GM12878 (cell line): ENCODE results near the gene ARID3A. TPM values are rescaled to one million over a fixed set of nuclear protein-coding genes. Genes with fewer than 3 reads are reported as not detected.

Source experiments
- ATAC-seq: fragments of 200-7000 bp; cut with Tn5 transposase; 3 replicates; pipeline ENCODE4 v1.9.1; 2020; ENCODE audit warnings: mild to moderate bottlenecking, moderate library complexity
- BruUV-seq: library from RNA; stranded (reverse); fragments of 400-500 nt; replicated peaks from 2 replicates; lab custom pipeline; 2021; lab: Mats Ljungman, UMichigan
- CTCF ChIA-PET: fragments of 300-600 bp; sonication (Branson Sonifier 250); formaldehyde crosslinking; extraction: SDS; loops from one replicate; lab custom pipeline; 2021; ENCODE audit warnings: inconsistent platforms; lab: Yijun Ruan, JAX
- POLR2A ChIA-PET: fragments of 350-600 bp; formaldehyde crosslinking; extraction: SDS; loops from one replicate; lab custom pipeline; 2021; ENCODE audit warnings: inconsistent platforms; lab: Charles Lee
- RAD21 ChIA-PET: fragments of 300-600 bp; sonication (Branson Sonifier 250); formaldehyde crosslinking; loops from one replicate; lab custom pipeline; 2023; ENCODE audit warnings: antibody characterized with exemption; ENCODE audit not compliant: unreplicated experiment; lab: Charles Lee
- SMC1A ChIA-PET: fragments of 300-600 bp; sonication (Branson Sonifier 250); formaldehyde crosslinking; loops from one replicate; lab custom pipeline; 2023; ENCODE audit not compliant: unreplicated experiment, uncharacterized antibody; lab: Charles Lee
- DNase-seq: peaks from one replicate; pipeline ENCODE4 v3.0.0-alpha.2; 2011; ENCODE audit warnings: low read depth, low spot score
- FAIRE-seq: peaks from 3 replicates; lab custom pipeline; 2011; peaks lifted over from hg19 to GRCh38; lab: Jason Lieb, UNC
- H2AFZ ChIP-seq: 2 replicates; pipeline ENCODE4 v1.6.0; 2011; ENCODE audit warnings: low read depth, low read length, control low read depth; ENCODE audit not compliant: control insufficient read depth
- H3K27ac ChIP-seq: 2 replicates; pipeline ENCODE4 v1.5.1; 2011; ENCODE audit warnings: control low read depth; ENCODE audit not compliant: control insufficient read depth, insufficient read depth
- H3K27me3 ChIP-seq, 2 experiments: replicated peaks in 1 of 2; 2 replicates each; pipeline versions ENCODE4 v1.6.0 to v1.6.1; 2011; ENCODE audit warnings: low read length in 1 of 2; ENCODE audit not compliant: control insufficient read depth in 2 of 2, insufficient read depth in 2 of 2
- H3K36me3 ChIP-seq, 2 experiments: 2 replicates each; pipeline ENCODE4 v1.5.1; 2011; ENCODE audit warnings: low read length in 1 of 2; ENCODE audit not compliant: control insufficient read depth in 2 of 2, insufficient read depth in 2 of 2
- H3K4me1 ChIP-seq: 2 replicates; pipeline ENCODE4 v1.6.1; 2011; ENCODE audit warnings: mild to moderate bottlenecking, low read length, moderate library complexity, mixed read lengths; ENCODE audit not compliant: control insufficient read depth, insufficient read depth
- H3K4me2 ChIP-seq: 2 replicates; pipeline ENCODE4 v1.6.0; 2011; ENCODE audit warnings: control low read depth; ENCODE audit not compliant: control insufficient read depth, insufficient read depth
- H3K4me3 ChIP-seq: fragments of 200-600 bp; sonication (generic); 2 replicates; pipeline ENCODE4 v1.5.1; 2016
- H3K79me2 ChIP-seq: 2 replicates; pipeline ENCODE4 v1.6.0; 2011; ENCODE audit warnings: low read length; ENCODE audit not compliant: control insufficient read depth, insufficient read depth
- H3K9ac ChIP-seq: 2 replicates; pipeline ENCODE4 v1.8.0; 2011; ENCODE audit warnings: low read length, control low read depth, mixed read lengths; ENCODE audit not compliant: control insufficient read depth, insufficient read depth
- H3K9me3 ChIP-seq: replicated peaks from 3 replicates; pipeline ENCODE4 v1.5.1; 2011; ENCODE audit warnings: mild to moderate bottlenecking, low read length; ENCODE audit not compliant: control insufficient read depth, insufficient read depth
- H4K20me1 ChIP-seq: 2 replicates; pipeline ENCODE4 v1.6.0; 2011; ENCODE audit not compliant: control insufficient read depth, insufficient read depth
- CREM ChIP-seq: IDR thresholded peaks from 2 replicates; pipeline ENCODE4 v1.6.1; 2014; ENCODE audit warnings: antibody characterized with exemption, low read depth
- DPF2 ChIP-seq: fragments of 450-650 bp; IDR thresholded peaks from 2 replicates; pipeline ENCODE4 v1.6.1; 2017; ENCODE audit warnings: mild to moderate bottlenecking
- HDGF ChIP-seq: fragments of 450-650 bp; IDR thresholded peaks from 2 replicates; pipeline ENCODE4 v1.6.1; 2016; ENCODE audit warnings: antibody characterized with exemption
- JUNB ChIP-seq: IDR thresholded peaks from 2 replicates; pipeline ENCODE4 v1.6.1; 2016; ENCODE audit warnings: antibody characterized with exemption, mild to moderate bottlenecking
- MLLT1 ChIP-seq: fragments of 450-650 bp; IDR thresholded peaks from 2 replicates; pipeline ENCODE4 v1.6.1; 2016; ENCODE audit warnings: mild to moderate bottlenecking
- NR2C2 ChIP-seq: IDR thresholded peaks from 2 replicates; pipeline ENCODE4 v1.6.1; 2011; ENCODE audit warnings: borderline replicate concordance, low read depth; ENCODE audit not compliant: control insufficient read depth, insufficient read length
- POLR2A ChIP-seq: IDR thresholded peaks from 2 replicates; pipeline ENCODE4 v1.6.1; 2011; ENCODE audit warnings: low read depth, mild to moderate bottlenecking, low read length
- RUNX3 ChIP-seq: IDR thresholded peaks from 2 replicates; pipeline ENCODE4 v1.6.1; 2012; ENCODE audit warnings: low read length, inconsistent platforms
- SP1 ChIP-seq: IDR thresholded peaks from one replicate; pipeline ENCODE4 v1.6.1; 2011; ENCODE audit warnings: low read depth, low read length
- SRF ChIP-seq, 2 experiments: IDR thresholded peaks; 2 replicates each; pipeline ENCODE4 v1.6.1; 2011; ENCODE audit warnings: low read depth in 2 of 2, low read length in 2 of 2, mild to moderate bottlenecking in 1 of 2, moderate library complexity in 1 of 2
- TAF1 ChIP-seq: IDR thresholded peaks from 2 replicates; pipeline ENCODE4 v1.6.1; 2011; ENCODE audit warnings: mild to moderate bottlenecking, low read depth, low read length, borderline replicate concordance
- TCF12 ChIP-seq: IDR thresholded peaks from 2 replicates; pipeline ENCODE4 v1.6.1; 2011; ENCODE audit warnings: low read depth, mild to moderate bottlenecking, low read length
- YY1 ChIP-seq: IDR thresholded peaks from 2 replicates; pipeline ENCODE4 v1.6.1; 2011; ENCODE audit warnings: low read depth, mild to moderate bottlenecking, low read length
- WGBS: methylation state at CpG from one replicate; pipeline ENCODE4 v1.1.6; 2016; ENCODE audit warnings: low lambda C conversion rate; ENCODE audit not compliant: insufficient replicate concordance, insufficient coverage; ENCODE audit errors: missing lambda C conversion rate; 5-methylcytosine and 5-hydroxymethylcytosine counted together
- in situ Hi-C: fragments of 300-500 bp; cut with MboI; formaldehyde crosslinking; loops from 9 replicates; pipeline ENCODE4 v1.14.3; 2018; ENCODE audit warnings: mixed read lengths
- intact Hi-C: fragments of 100-400 bp; cut with micrococcal nuclease; formaldehyde crosslinking; loops from one replicate; pipeline ENCODE4 v1.14.2; 2022; ENCODE audit not compliant: unreplicated experiment
- polyA plus RNA-seq, 11 experiments: library from polyadenylated mRNA; depleted of rRNA in 4 of 11; unstranded in 6 of 11; stranded (reverse) in 5 of 11; fragments of >200 nt; fragmentation: Nextera tagmentation in 4 of 11; fragmentation: Illumina TruSeq in 1 of 11; extraction: Ambion mirVana in 4 of 11; extraction: Trizol in 1 of 11; gene quantifications; 1 replicate in 1 of 11; 2 replicates in 10 of 11; pipeline versions ENCODE4 v1.2.1 to v1.2.3, GENCODE V29; 2011 to 2016; ENCODE audit warnings: inconsistent platforms in 2 of 11, missing spikeins in 2 of 11, low read depth in 1 of 11
- total RNA-seq, 4 experiments: library from RNA; depleted of rRNA in 3 of 4; stranded (reverse); fragments of >200 nt in 3 of 4; fragmentation: Illumina TruSeq in 1 of 4; extraction: Trizol in 1 of 4; gene quantifications; 2 replicates each; pipeline versions ENCODE4 v1.2.1 to v1.2.3, GENCODE V29; 2013 to 2021

Gene ARID3A
- total and polyA plus RNA-seq, 10 of the 15 experiments (the other 5 are each of a cell fraction or from before 2014, with no cell fraction given), result 0.76 to 70.0 (median 16.7) TPM

- H3K9ac ChIP-seq, result no peak overlapping the region
- no peak overlapping the region for H3K27ac ChIP-seq
- H3K36me3 ChIP-seq, result peaks cover 23 to 54% of the 10 kb centered on the region in 2 experiments
- in situ Hi-C loops, result no loop called here
- TF ChIP-seq POLR2A (0 out of 2 replicates have a peak, but pooled peaks have one; percentile 49), CREM (no peak), DPF2 (no peak)
- no peaks in the 10 kb centered on the region for H3K79me2 ChIP-seq
- ATAC-seq (no peak), FAIRE-seq (no peak), DNase-seq (no peak)
- H3K4me1 ChIP-seq, result no peaks in the 10 kb centered on the region
- H3K27me3 ChIP-seq, result no peaks in the 10 kb centered on the region
- CTCF ChIA-PET, result no interaction called here
- 96% methylated on average over 14 of the region's 16 CpGs for WGBS
- BruUV-seq, result no TSS peak
- intact Hi-C loops, result no loop called here
- RAD21 ChIA-PET, result no interaction called here
- H3K9me3 ChIP-seq, result peaks cover 2% of the 10 kb centered on the region; the same call in 1 of the 3 replicates
- no peak overlapping the region for H3K4me3 ChIP-seq
- no peak overlapping the region for H2AFZ ChIP-seq
- POLR2A ChIA-PET, result interaction anchor here (0.6 kb wide), 1 partner anchor 31 kb away, joined by 3 read pairs; no protein-coding TSS in a partner anchor
- peaks cover 3% of the 10 kb centered on the region; the same call in 1 of the 2 replicates for H4K20me1 ChIP-seq
- no peak overlapping the region for H3K4me2 ChIP-seq
- SMC1A ChIA-PET, result no interaction called here
Observed at GRCh38 chr19:964116-964520, 38.3 kb downstream of the ARID3A start.

- SMC1A ChIA-PET, result no interaction called here
- TF ChIP-seq HDGF, result no peak
- TF ChIP-seq MLLT1, result peak; percentile 100
- no peak for TF ChIP-seq JUNB
- peak in 1 of 2 experiments; percentile 94; a peak in 2 of 4 replicates for TF ChIP-seq SRF (IDR thresholded peaks at IDR 0.05; ENCODE audit: low read depth in 2 of 2, low read length in 2 of 2)
- TF ChIP-seq YY1, result 0 out of 2 replicates have a peak, but pooled peaks have one; percentile 27
- peak; percentile 89 for TF ChIP-seq TCF12
- TF ChIP-seq NR2C2, result peak; percentile 74
- TF ChIP-seq TAF1, result no peak
- peak; percentile 8 for TF ChIP-seq SP1
- peak; percentile 51; the same call in 1 of the 2 replicates for TF ChIP-seq RUNX3
- TF ChIP-seq, all 136 proteins: peak for 7
- no peaks in the 10 kb centered on the region for H4K20me1 ChIP-seq
- H3K27me3 ChIP-seq, result no peaks in the 10 kb centered on the region
- no TSS peak for BruUV-seq
- H3K27ac ChIP-seq, result no peak overlapping the region
- no peaks in the 10 kb centered on the region for H3K79me2 ChIP-seq
- H3K9ac ChIP-seq, result no peak overlapping the region
- CTCF ChIA-PET, result interaction anchor here (0.7 to 1.0 kb wide), 2 partner anchors 19 to 304 kb away, joined by 3 read pairs; no protein-coding TSS in a partner anchor
- H3K4me1 ChIP-seq, result no peaks in the 10 kb centered on the region
- WGBS, result 93% methylated on average over 19 of the region's 19 CpGs
- intact Hi-C loops, result no loop called here
- RAD21 ChIA-PET, result no interaction called here
- H3K4me2 ChIP-seq, result no peak overlapping the region
- no peak; the same call in 2 of the 3 replicates for ATAC-seq
- peaks cover 21 to 50% of the 10 kb centered on the region in 2 experiments for H3K36me3 ChIP-seq
- FAIRE-seq, result no peak
- no peak for DNase-seq
- in situ Hi-C loops, result no loop called here
- H3K9me3 ChIP-seq, result peaks cover 2% of the 10 kb centered on the region; the same call in 1 of the 3 replicates
- POLR2A ChIA-PET, result interaction anchor here (0.6 kb wide), 2 partner anchors 12 to 32 kb away, joined by 3 to 4 read pairs; no protein-coding TSS in a partner anchor
- no peak overlapping the region for H3K4me3 ChIP-seq
- no peak overlapping the region for H2AFZ ChIP-seq
Observed at GRCh38 chr19:964761-965694, 39.2 kb downstream of the ARID3A start.
